GM10847 (cell line): ENCODE measurements around the gene APOD.

Experiments used
- POLR2A ChIP-seq: IDR thresholded peaks from 2 replicates; pipeline ENCODE4 v1.6.1; 2011; ENCODE audit not compliant: insufficient read length; ENCODE audit errors: extremely low read depth

Gene APOD

GRCh38 chr3:195580744-195581443, 2.8 kb downstream of the APOD start:
- no peak for TF ChIP-seq POLR2A

- TF ChIP-seq POLR2A: no peak
These were observed 4.5 kb downstream of the APOD start for GRCh38 chr3:195579281-195579680.

GRCh38 chr3:195578565-195578964, 5.2 kb downstream of the APOD start:
- no peak for TF ChIP-seq POLR2A

- TF ChIP-seq POLR2A: no peak
These were observed 6.0 kb downstream of the APOD start for GRCh38 chr3:195577645-195578177.

GRCh38 chr3:195574497-195575304, 9.0 kb downstream of the APOD start:
- no peak for TF ChIP-seq POLR2A

- TF ChIP-seq POLR2A: no peak
These were observed 9.9 kb downstream of the APOD start for GRCh38 chr3:195573611-195574496.

- no peak for TF ChIP-seq POLR2A
These were observed 12.4 kb downstream of the APOD start for GRCh38 chr3:195571361-195571760.

- no peak for TF ChIP-seq POLR2A
These were observed 12.8 kb downstream of the APOD start for GRCh38 chr3:195570912-195571311.

- no peak for TF ChIP-seq POLR2A
These were observed 13.4 kb downstream of the APOD start for GRCh38 chr3:195570344-195570743.

- no peak for TF ChIP-seq POLR2A
These were observed 15.1 kb downstream of the APOD start for GRCh38 chr3:195568630-195569029.

GRCh38 chr3:195566797-195567196, 16.9 kb downstream of the APOD start:
- no peak for TF ChIP-seq POLR2A

GRCh38 chr3:195565716-195566115, 18.0 kb downstream of the APOD start:
- no peak for TF ChIP-seq POLR2A

GRCh38 chr3:195563317-195563716, 20.4 kb downstream of the APOD start:
- TF ChIP-seq POLR2A: no peak

GRCh38 chr3:195559723-195560409, 23.9 kb downstream of the APOD start:
- TF ChIP-seq POLR2A: no peak

- TF ChIP-seq POLR2A: no peak
These were observed 25.1 kb downstream of the APOD start for GRCh38 chr3:195558602-195559001.
